WTC11 (cell line): ENCODE results near the gene WDR27. TPM values are rescaled to one million over a fixed set of nuclear protein-coding genes. Genes with fewer than 3 reads are reported as not detected.

Source experiments
- ATAC-seq: fragments of 200-7000 bp; cut with Tn5 transposase; 2 replicates; pipeline ENCODE4 v1.10.0; 2021; ENCODE audit warnings: mild to moderate bottlenecking, moderate library complexity
- CTCF ChIA-PET: fragments of 300-600 bp; sonication (Branson Sonifier 250); formaldehyde crosslinking; loops from one replicate; lab custom pipeline; 2021; ENCODE audit warnings: antibody characterized with exemption; lab: Charles Lee
- POLR2A ChIA-PET: fragments of 350-600 bp; sonication (Branson Sonifier 250); formaldehyde crosslinking; loops from one replicate; lab custom pipeline; 2021; ENCODE audit warnings: antibody characterized with exemption; lab: Charles Lee
- DNase-seq: peaks from one replicate; pipeline ENCODE4 v3.0.0; 2021; ENCODE audit warnings: low spot score
- H3K27ac Mint-ChIP-seq: 2 replicates; pipeline ENCODE4 v1.8.0; 2021; ENCODE audit warnings: mixed read lengths
- H3K27me3 Mint-ChIP-seq: 2 replicates; pipeline ENCODE4 v1.8.0; 2021; ENCODE audit warnings: low read depth, mild to moderate bottlenecking, moderate library complexity, mixed read lengths
- H3K36me3 Mint-ChIP-seq: 2 replicates; pipeline ENCODE4 v1.8.0; 2021; ENCODE audit warnings: mixed read lengths
- H3K4me1 Mint-ChIP-seq: 2 replicates; pipeline ENCODE4 v1.8.0; 2022; ENCODE audit warnings: mixed read lengths
- H3K4me3 Mint-ChIP-seq: 2 replicates; pipeline ENCODE4 v1.8.0; 2021; ENCODE audit warnings: mild to moderate bottlenecking, moderate library complexity, mixed read lengths
- H3K9me3 Mint-ChIP-seq: 2 replicates; pipeline ENCODE4 v1.8.0; 2021; ENCODE audit warnings: mixed read lengths
- CREM ChIP-seq: sonication (generic); formaldehyde crosslinking; IDR thresholded peaks from 2 replicates; pipeline ENCODE4 v1.8.1; 2022; ENCODE audit warnings: mild to moderate bottlenecking, missing genetic modification reagents, moderate library complexity
- ESRRA ChIP-seq: sonication (generic); formaldehyde crosslinking; IDR thresholded peaks from 2 replicates; pipeline ENCODE4 v1.8.1; 2022; ENCODE audit warnings: mild to moderate bottlenecking, missing genetic modification reagents, borderline replicate concordance
- NR1H2 ChIP-seq: sonication (generic); formaldehyde crosslinking; IDR thresholded peaks from 2 replicates; pipeline ENCODE4 v1.9.0; 2021; ENCODE audit warnings: mild to moderate bottlenecking, moderate library complexity, missing genetic modification reagents
- OVOL2 ChIP-seq: fragments of 250-450 bp; sonication (Bioruptor Pico); IDR thresholded peaks from 2 replicates; pipeline ENCODE4 v1.9.0; 2021; ENCODE audit warnings: mild to moderate bottlenecking, borderline replicate concordance
- RELA ChIP-seq: sonication (generic); formaldehyde crosslinking; IDR thresholded peaks from 2 replicates; pipeline ENCODE4 v1.8.1; 2022; ENCODE audit warnings: missing genetic modification reagents, mild to moderate bottlenecking, borderline replicate concordance
- SOX15 ChIP-seq: fragments of 250-450 bp; sonication (Bioruptor Pico); IDR thresholded peaks from 2 replicates; pipeline ENCODE4 v1.9.0; 2021; ENCODE audit warnings: mild to moderate bottlenecking
- ZBTB21 ChIP-seq: sonication (generic); formaldehyde crosslinking; IDR thresholded peaks from 2 replicates; pipeline ENCODE4 v1.8.1; 2023; ENCODE audit warnings: mild to moderate bottlenecking, missing genetic modification reagents, borderline replicate concordance
- ZNF317 ChIP-seq: sonication (generic); formaldehyde crosslinking; IDR thresholded peaks from 2 replicates; pipeline ENCODE4 v1.8.1; 2023; ENCODE audit warnings: low read depth, mild to moderate bottlenecking, moderate library complexity, missing genetic modification reagents, borderline replicate concordance
- ZNF416 ChIP-seq: fragments of 250-450 bp; sonication (Bioruptor Pico); IDR thresholded peaks from 2 replicates; pipeline ENCODE4 v1.9.0; 2021; ENCODE audit warnings: mild to moderate bottlenecking, inconsistent platforms
- total RNA-seq: library from RNA; stranded (reverse); gene quantifications from 3 replicates; pipeline ENCODE4 v1.2.3, GENCODE V29; 2021
- TF ChIP-seq, protein P1 (sequence below): sonication (generic); formaldehyde crosslinking; IDR thresholded peaks from 2 replicates; pipeline ENCODE4 v1.8.1; 2023; ENCODE audit warnings: mild to moderate bottlenecking, missing genetic modification reagents, moderate library complexity
- TF ChIP-seq, protein P2 (sequence below): sonication (generic); formaldehyde crosslinking; IDR thresholded peaks from 2 replicates; pipeline ENCODE4 v1.8.1; 2023; ENCODE audit warnings: mild to moderate bottlenecking, missing genetic modification reagents, moderate library complexity
- TF ChIP-seq, protein P3 (sequence below): sonication (generic); formaldehyde crosslinking; IDR thresholded peaks from 2 replicates; pipeline ENCODE4 v1.8.1; 2023; ENCODE audit warnings: mild to moderate bottlenecking, moderate library complexity, missing genetic modification reagents
- TF ChIP-seq, protein P4 (sequence below): sonication (generic); formaldehyde crosslinking; IDR thresholded peaks from 2 replicates; pipeline ENCODE4 v1.8.1; 2023; ENCODE audit warnings: mild to moderate bottlenecking, missing genetic modification reagents, borderline replicate concordance
- TF ChIP-seq, protein P5 (sequence below): sonication (generic); formaldehyde crosslinking; conservative IDR thresholded peaks from 2 replicates; pipeline ENCODE4 v1.8.1; 2022; ENCODE audit warnings: mild to moderate bottlenecking, missing genetic modification reagents
- TF ChIP-seq, protein P6 (sequence below): fragments of 250-450 bp; sonication (Bioruptor Pico); IDR thresholded peaks from 2 replicates; pipeline ENCODE4 v1.9.0; 2021; ENCODE audit warnings: mild to moderate bottlenecking
- TF ChIP-seq, protein P7 (sequence below): fragments of 250-450 bp; sonication (Bioruptor Pico); IDR thresholded peaks from 2 replicates; pipeline ENCODE4 v2.1.2; 2022; ENCODE audit warnings: mild to moderate bottlenecking, moderate library complexity
- TF ChIP-seq, protein P8 (sequence below): fragments of 250-450 bp; sonication (Bioruptor Pico); conservative IDR thresholded peaks from 2 replicates; pipeline ENCODE4 v1.9.0; 2021; ENCODE audit warnings: mild to moderate bottlenecking

The WDR27 gene
- total RNA-seq, 1 experiment from 2014 or later: 126 TPM

DNA sequence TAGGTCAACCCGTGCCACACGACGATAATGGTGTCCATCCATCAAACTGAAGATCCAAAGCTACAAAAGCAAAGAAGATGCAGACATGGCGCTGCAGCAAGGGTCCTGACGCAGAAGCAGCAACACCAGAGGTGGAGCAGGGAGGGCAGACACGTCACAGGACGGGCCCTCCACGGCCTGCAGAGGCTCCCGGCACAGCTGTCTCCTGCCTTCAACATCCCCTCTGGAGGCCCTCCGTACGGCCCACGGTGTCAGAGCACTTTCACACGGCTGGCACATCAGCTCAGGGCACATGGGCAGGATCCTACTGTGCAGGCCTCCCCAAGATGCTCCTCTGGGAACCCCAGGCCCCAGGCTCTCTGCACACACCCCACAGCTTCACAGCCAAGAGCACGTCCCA is 37.6 kb downstream of the WDR27 start:
- no peak for TF ChIP-seq NR1H2 (CRISPR knock-in tag)
- Mint-ChIP-seq H3K27me3 (no peaks in the 10 kb centered on the region), H3K4me1 (peaks cover 6% of the 10 kb centered on the region), H3K9me3 (no peaks in the 10 kb centered on the region), H3K4me3 (no peak overlapping the region), H3K36me3 (peaks cover 71% of the 10 kb centered on the region), H3K27ac (no peak overlapping the region; the same call in 1 of the 2 replicates)
- CTCF ChIA-PET: no interaction called here
- POLR2A ChIA-PET: no interaction called here
- DNase-seq (no peak), ATAC-seq (no peak)

DNA sequence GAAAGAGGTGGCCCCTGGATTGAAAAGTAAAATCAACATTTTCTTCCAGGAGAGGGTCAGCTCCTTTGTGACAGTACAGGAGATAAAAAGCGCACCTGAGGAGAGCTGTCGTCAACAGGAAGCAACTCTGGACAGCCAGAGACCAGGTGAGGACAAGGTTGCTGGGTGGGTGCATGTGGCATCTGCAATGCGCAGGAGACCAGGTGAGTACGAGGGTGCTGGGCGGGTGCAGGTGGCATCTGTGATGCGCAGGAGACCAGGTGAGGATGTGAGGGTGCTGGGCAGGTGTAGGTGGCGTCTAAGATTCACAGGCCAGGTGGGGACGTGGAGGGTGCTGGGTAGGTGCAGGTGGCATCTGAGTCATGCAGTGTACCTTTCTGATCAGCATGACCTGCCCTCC is 38.4 kb downstream of the WDR27 start:
- Mint-ChIP-seq H3K36me3 (peaks cover 72% of the 10 kb centered on the region), H3K27me3 (no peaks in the 10 kb centered on the region), H3K9me3 (no peaks in the 10 kb centered on the region), H3K4me1 (peaks cover 3% of the 10 kb centered on the region)
- ChIA-PET POLR2A (no interaction called here), CTCF (no interaction called here)
- no peak for DNase-seq
- ATAC-seq: no peak
- TF ChIP-seq, protein P1, sequence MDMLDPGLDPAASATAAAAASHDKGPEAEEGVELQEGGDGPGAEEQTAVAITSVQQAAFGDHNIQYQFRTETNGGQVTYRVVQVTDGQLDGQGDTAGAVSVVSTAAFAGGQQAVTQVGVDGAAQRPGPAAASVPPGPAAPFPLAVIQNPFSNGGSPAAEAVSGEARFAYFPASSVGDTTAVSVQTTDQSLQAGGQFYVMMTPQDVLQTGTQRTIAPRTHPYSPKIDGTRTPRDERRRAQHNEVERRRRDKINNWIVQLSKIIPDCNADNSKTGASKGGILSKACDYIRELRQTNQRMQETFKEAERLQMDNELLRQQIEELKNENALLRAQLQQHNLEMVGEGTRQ (CRISPR knock-in tag): no peak
- TF ChIP-seq SOX15 (CRISPR knock-in tag) (no peak), RELA (CRISPR knock-in tag) (no peak), CREM (CRISPR knock-in tag) (no peak), ZNF317 (CRISPR knock-in tag) (no peak), ESRRA (CRISPR knock-in tag) (no peak), OVOL2 (CRISPR knock-in tag) (no peak), ZNF416 (CRISPR knock-in tag) (no peak), ZBTB21 (CRISPR knock-in tag) (no peak)
- TF ChIP-seq, protein P2, sequence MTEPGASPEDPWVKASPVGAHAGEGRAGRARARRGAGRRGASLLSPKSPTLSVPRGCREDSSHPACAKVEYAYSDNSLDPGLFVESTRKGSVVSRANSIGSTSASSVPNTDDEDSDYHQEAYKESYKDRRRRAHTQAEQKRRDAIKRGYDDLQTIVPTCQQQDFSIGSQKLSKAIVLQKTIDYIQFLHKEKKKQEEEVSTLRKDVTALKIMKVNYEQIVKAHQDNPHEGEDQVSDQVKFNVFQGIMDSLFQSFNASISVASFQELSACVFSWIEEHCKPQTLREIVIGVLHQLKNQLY (CRISPR knock-in tag): no peak
- TF ChIP-seq, protein P3, sequence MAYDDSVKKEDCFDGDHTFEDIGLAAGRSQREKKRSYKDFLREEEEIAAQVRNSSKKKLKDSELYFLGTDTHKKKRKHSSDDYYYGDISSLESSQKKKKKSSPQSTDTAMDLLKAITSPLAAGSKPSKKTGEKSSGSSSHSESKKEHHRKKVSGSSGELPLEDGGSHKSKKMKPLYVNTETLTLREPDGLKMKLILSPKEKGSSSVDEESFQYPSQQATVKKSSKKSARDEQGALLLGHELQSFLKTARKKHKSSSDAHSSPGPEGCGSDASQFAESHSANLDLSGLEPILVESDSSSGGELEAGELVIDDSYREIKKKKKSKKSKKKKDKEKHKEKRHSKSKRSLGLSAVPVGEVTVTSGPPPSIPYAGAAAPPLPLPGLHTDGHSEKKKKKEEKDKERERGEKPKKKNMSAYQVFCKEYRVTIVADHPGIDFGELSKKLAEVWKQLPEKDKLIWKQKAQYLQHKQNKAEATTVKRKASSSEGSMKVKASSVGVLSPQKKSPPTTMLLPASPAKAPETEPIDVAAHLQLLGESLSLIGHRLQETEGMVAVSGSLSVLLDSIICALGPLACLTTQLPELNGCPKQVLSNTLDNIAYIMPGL (CRISPR knock-in tag): no peak
- TF ChIP-seq, protein P4, sequence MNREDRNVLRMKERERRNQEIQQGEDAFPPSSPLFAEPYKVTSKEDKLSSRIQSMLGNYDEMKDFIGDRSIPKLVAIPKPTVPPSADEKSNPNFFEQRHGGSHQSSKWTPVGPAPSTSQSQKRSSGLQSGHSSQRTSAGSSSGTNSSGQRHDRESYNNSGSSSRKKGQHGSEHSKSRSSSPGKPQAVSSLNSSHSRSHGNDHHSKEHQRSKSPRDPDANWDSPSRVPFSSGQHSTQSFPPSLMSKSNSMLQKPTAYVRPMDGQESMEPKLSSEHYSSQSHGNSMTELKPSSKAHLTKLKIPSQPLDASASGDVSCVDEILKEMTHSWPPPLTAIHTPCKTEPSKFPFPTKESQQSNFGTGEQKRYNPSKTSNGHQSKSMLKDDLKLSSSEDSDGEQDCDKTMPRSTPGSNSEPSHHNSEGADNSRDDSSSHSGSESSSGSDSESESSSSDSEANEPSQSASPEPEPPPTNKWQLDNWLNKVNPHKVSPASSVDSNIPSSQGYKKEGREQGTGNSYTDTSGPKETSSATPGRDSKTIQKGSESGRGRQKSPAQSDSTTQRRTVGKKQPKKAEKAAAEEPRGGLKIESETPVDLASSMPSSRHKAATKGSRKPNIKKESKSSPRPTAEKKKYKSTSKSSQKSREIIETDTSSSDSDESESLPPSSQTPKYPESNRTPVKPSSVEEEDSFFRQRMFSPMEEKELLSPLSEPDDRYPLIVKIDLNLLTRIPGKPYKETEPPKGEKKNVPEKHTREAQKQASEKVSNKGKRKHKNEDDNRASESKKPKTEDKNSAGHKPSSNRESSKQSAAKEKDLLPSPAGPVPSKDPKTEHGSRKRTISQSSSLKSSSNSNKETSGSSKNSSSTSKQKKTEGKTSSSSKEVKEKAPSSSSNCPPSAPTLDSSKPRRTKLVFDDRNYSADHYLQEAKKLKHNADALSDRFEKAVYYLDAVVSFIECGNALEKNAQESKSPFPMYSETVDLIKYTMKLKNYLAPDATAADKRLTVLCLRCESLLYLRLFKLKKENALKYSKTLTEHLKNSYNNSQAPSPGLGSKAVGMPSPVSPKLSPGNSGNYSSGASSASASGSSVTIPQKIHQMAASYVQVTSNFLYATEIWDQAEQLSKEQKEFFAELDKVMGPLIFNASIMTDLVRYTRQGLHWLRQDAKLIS (CRISPR knock-in tag): no peak
- TF ChIP-seq, protein P5, sequence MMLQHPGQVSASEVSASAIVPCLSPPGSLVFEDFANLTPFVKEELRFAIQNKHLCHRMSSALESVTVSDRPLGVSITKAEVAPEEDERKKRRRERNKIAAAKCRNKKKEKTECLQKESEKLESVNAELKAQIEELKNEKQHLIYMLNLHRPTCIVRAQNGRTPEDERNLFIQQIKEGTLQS (CRISPR knock-in tag): no peak
- TF ChIP-seq, protein P6, sequence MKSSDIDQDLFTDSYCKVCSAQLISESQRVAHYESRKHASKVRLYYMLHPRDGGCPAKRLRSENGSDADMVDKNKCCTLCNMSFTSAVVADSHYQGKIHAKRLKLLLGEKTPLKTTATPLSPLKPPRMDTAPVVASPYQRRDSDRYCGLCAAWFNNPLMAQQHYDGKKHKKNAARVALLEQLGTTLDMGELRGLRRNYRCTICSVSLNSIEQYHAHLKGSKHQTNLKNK: no peak
- TF ChIP-seq, protein P7, sequence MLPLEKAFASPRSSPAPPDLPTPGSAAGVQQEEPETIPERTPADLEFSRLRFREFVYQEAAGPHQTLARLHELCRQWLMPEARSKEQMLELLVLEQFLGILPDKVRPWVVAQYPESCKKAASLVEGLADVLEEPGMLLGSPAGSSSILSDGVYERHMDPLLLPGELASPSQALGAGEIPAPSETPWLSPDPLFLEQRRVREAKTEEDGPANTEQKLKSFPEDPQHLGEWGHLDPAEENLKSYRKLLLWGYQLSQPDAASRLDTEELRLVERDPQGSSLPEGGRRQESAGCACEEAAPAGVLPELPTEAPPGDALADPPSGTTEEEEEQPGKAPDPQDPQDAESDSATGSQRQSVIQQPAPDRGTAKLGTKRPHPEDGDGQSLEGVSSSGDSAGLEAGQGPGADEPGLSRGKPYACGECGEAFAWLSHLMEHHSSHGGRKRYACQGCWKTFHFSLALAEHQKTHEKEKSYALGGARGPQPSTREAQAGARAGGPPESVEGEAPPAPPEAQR (CRISPR knock-in tag): no peak
- TF ChIP-seq, protein P8, sequence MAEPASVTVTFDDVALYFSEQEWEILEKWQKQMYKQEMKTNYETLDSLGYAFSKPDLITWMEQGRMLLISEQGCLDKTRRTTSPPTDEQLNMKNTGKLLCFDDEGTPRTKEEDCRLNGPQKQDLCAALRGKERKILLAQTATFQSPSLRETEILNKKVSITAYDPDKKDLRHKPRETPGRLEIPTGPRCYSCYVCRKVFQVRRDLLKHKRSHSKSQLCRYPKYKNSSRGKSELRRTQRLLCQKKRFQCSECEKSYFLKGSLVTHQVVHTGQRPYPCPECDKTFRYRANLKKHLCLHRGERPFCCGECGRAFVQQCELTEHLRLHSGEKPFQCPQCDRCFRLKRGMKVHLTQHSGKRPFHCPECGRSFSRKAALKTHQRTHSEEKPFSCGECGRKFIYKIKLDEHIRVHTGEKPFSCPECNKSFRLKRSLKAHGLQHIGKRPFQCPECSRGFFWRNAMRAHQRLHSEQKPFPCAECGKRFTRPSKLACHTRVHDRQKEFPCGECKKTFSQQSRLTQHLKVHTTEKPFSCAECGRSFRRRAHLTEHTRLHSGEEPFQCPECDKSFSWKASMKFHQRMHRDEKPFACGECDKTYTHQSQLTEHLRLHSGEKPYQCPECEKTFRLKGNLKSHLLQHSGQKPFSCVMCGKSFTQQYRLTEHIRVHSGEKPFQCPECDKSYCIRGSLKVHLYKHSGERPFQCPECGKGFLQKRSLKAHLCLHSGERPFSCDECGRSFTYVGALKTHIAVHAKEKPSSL (CRISPR knock-in tag): no peak
- TF ChIP-seq, all 79 proteins: peak for 0
- Mint-ChIP-seq H3K27ac (no peak overlapping the region), H3K4me3 (no peak overlapping the region)
